Heart left ventricle (tissue), 16 donors: ENCODE data around the gene TTLL1. TPM values are rescaled to one million over a fixed set of nuclear protein-coding genes. Genes with fewer than 3 reads are reported as not detected.
A peak's percentile ranks its signal among the peaks of the same experiment; 100 is the strongest.

Source experiments
- ATAC-seq, 4 donors: fragments of 200-7000 bp; cut with Tn5 transposase; one replicate each; pipeline ENCODE4 v1.9.1; 2020 to 2022; ENCODE audit warnings: moderate library complexity in 4 of 4, mild to moderate bottlenecking in 3 of 4, moderate number of reproducible peaks in 1 of 4
- DNase-seq, 5 donors: peaks; one replicate each; pipeline ENCODE4 v3.0.0-alpha.2; 2020
- H3K27ac ChIP-seq, 12 donors: fragments of 200-600 bp; sonication (generic) in 4 of 12; one replicate each; pipeline versions ENCODE4 v1.5.0 to v1.8.0; 2016 to 2022; ENCODE audit warnings: mild to moderate bottlenecking in 2 of 12
- H3K27me3 ChIP-seq, 9 donors: fragments of 200-600 bp; sonication (generic) in 2 of 9; one replicate each; pipeline versions ENCODE4 v1.5.1 to v1.8.0; 2016 to 2022; ENCODE audit warnings: mild to moderate bottlenecking in 3 of 9
- H3K36me3 ChIP-seq, 9 donors: fragments of 200-600 bp; sonication (generic) in 2 of 9; one replicate each; pipeline versions ENCODE4 v1.5.0 to v1.8.0; 2018 to 2022; ENCODE audit warnings: mild to moderate bottlenecking in 2 of 9
- H3K4me1 ChIP-seq, 12 donors: fragments of 200-600 bp; sonication (generic) in 4 of 12; one replicate each; pipeline versions ENCODE4 v1.5.0 to v1.8.0; 2016 to 2022; ENCODE audit warnings: mild to moderate bottlenecking in 3 of 12
- H3K4me3 ChIP-seq, 12 donors: fragments of 200-600 bp; sonication (generic) in 4 of 12; one replicate each; pipeline versions ENCODE4 v1.5.0 to v1.8.0; 2017 to 2022; ENCODE audit warnings: mild to moderate bottlenecking in 9 of 12, moderate library complexity in 4 of 12
- H3K9me3 ChIP-seq, 12 donors: fragments of 200-600 bp; sonication (generic) in 4 of 12; one replicate each; pipeline versions ENCODE4 v1.5.0 to v1.8.0; 2016 to 2022; ENCODE audit warnings: mild to moderate bottlenecking in 1 of 12
- POLR2A ChIP-seq, 2 donors: fragments of 450-650 bp; IDR thresholded peaks; one replicate each; pipeline ENCODE4 v1.6.1; 2017; ENCODE audit warnings: antibody characterized with exemption in 2 of 2, mild to moderate bottlenecking in 2 of 2, moderate library complexity in 2 of 2
- WGBS, 4 donors: extraction: QIAGEN DNeasy Blood & Tissue Kit in 2 of 4; methylation state at CpG; one replicate each; pipeline versions ENCODE4 v1.1.5 to v1.1.7; 2013 to 2018; 5-methylcytosine and 5-hydroxymethylcytosine counted together
- intact Hi-C, 10 donors: fragments of 100-400 bp; cut with DNase I; formaldehyde crosslinking; loops; one replicate each; pipeline versions ENCODE4 v1.11.1 to v1.14.2; 2022
- polyA plus RNA-seq, 2 donors: library from polyadenylated mRNA; stranded (reverse); fragments of 200-250 nt; gene quantifications; one replicate each; pipeline ENCODE4 v1.2.3, GENCODE V29; 2013
- total RNA-seq, 9 donors: library from RNA; depleted of rRNA in 2 of 9; stranded (reverse); fragments of >200 nt in 2 of 9; fragmentation: NEBNext Ultra II Directional in 3 of 9; extraction: Animal tissue kit (Norgen Biotek cat#: 25700) in 3 of 9; gene quantifications; one replicate each; pipeline versions ENCODE4 v1.1.0 to v1.2.4, GENCODE V29; 2016 to 2023
- TF ChIP-seq, protein P1 (sequence below), 12 donors: fragments of 200-600 bp; sonication (generic) in 4 of 12; IDR thresholded peaks; one replicate each; pipeline versions ENCODE4 v1.5.0 to v1.8.0; 2018 to 2022; ENCODE audit warnings: antibody characterized with exemption in 12 of 12, mild to moderate bottlenecking in 5 of 12
- donor health status: ischemic (EF 13 %, LVEDD 7.1; RV severe dilation, severe dysfunction).
- donor health status: healthy with polysubstance abuse.
- donor health status: DM: no; HTN: yes; CAD: no.
- donor health status: DM: no; HTN: no; CAD: no.
- donor health status: ischemic (EF 25% LVEDD 6.9; RV normal size, moderate dysfunction).
- donor health status: ischemic (EF 25% LVEDD 5.7; RV mildly dilated, moderate dysfunction).
- donor health status: healthy.
- donor health status: DM: yes; HTN: yes; CAD: no.
- donor health status: ischemic (EF 35%, LVEDD 5.7; RV mildly dilated, moderate dysfunction).
- donor health status: nonischemic (EF 11% LVEDD 7.7; RV severe dilation, severe dysfunction).
- donor health status: DM: yes; HTN: yes; CAD: no.
- donor health status: PGD.
- donor health status: ischemic (EF 29% LVEDD 5.4; RV normal size, mild dysfunction).
- donor health status: nonischemic (EF 23%, LVEDD 6.1; RV moderate dilation, normal function).

The TTLL1 gene
- total and polyA plus RNA-seq, 11 donors: 4.4 to 13.2 (median 7.5) TPM

GRCh38 chr22:43118024-43118849, 29.0 kb upstream of the TTLL1 start:
- TF ChIP-seq, protein P1, sequence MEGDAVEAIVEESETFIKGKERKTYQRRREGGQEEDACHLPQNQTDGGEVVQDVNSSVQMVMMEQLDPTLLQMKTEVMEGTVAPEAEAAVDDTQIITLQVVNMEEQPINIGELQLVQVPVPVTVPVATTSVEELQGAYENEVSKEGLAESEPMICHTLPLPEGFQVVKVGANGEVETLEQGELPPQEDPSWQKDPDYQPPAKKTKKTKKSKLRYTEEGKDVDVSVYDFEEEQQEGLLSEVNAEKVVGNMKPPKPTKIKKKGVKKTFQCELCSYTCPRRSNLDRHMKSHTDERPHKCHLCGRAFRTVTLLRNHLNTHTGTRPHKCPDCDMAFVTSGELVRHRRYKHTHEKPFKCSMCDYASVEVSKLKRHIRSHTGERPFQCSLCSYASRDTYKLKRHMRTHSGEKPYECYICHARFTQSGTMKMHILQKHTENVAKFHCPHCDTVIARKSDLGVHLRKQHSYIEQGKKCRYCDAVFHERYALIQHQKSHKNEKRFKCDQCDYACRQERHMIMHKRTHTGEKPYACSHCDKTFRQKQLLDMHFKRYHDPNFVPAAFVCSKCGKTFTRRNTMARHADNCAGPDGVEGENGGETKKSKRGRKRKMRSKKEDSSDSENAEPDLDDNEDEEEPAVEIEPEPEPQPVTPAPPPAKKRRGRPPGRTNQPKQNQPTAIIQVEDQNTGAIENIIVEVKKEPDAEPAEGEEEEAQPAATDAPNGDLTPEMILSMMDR (IDR thresholded peaks at IDR 0.05): no peak
- no peak for TF ChIP-seq POLR2A (IDR thresholded peaks at IDR 0.05)
- 79 to 86% (median 84%) methylated on average over 14 to 21 of the region's 21 CpGs for WGBS, 4 donors
- no peaks in the 10 kb centered on the region for H3K36me3 ChIP-seq
- intact Hi-C loops: no loop called here
- H3K27me3 ChIP-seq: peaks cover 0 to 11% (median 1%) of the 10 kb centered on the region in 9 donors
- no peak overlapping the region for H3K4me3 ChIP-seq
- peaks cover 0 to 14% (median 0%) of the 10 kb centered on the region in 12 donors for H3K4me1 ChIP-seq
- H3K9me3 ChIP-seq: no peaks in the 10 kb centered on the region
- DNase-seq (no peak), ATAC-seq (peak in 2 of 4 donors; percentile 19 to 28)
- no peak overlapping the region for H3K27ac ChIP-seq

DNA sequence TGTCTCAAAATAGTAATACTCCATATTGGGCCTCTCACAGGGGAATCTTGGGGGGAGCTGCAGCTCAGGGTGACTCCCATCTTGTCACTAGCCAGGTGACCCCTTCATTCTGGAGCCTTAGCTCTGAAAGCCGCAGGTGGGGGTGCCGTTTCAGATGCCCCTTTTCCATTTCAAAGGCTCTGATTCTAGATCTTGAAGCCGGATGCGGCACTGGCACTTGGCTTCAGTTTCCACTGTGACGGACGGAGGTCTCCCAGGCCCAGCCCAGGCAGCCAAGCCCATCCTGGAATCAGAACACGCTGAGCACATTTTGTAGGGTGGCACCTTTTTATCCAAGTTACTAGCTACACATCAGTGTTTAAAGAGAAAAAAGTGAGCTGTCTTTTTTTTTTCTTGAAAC, 27.7 kb upstream of the TTLL1 start:
- ATAC-seq (no peak), DNase-seq (no peak)
- WGBS, 4 donors: 89 to 95% (median 92%) methylated on average over 7 of the region's 7 CpGs
- no peaks in the 10 kb centered on the region for H3K36me3 ChIP-seq
- H3K4me1 ChIP-seq: peaks cover 0 to 9% (median 0%) of the 10 kb centered on the region in 12 donors
- H3K27ac ChIP-seq: no peak overlapping the region
- H3K4me3 ChIP-seq: no peak overlapping the region
- intact Hi-C loops: no loop called here
- peaks cover 0 to 24% (median 8%) of the 10 kb centered on the region in 9 donors for H3K27me3 ChIP-seq
- H3K9me3 ChIP-seq: no peaks in the 10 kb centered on the region
- no peak for TF ChIP-seq POLR2A (IDR thresholded peaks at IDR 0.05)
- TF ChIP-seq, protein P1 (IDR thresholded peaks at IDR 0.05): no peak

GRCh38 chr22:43114958-43115357, 25.8 kb upstream of the TTLL1 start:
- WGBS, 4 donors: 60 to 78% (median 60%) methylated on average over 5 of the region's 5 CpGs
- intact Hi-C loops: no loop called here
- peaks cover 0 to 38% (median 15%) of the 10 kb centered on the region in 9 donors for H3K27me3 ChIP-seq
- no peaks in the 10 kb centered on the region for H3K9me3 ChIP-seq
- TF ChIP-seq, protein P1 (IDR thresholded peaks at IDR 0.05): no peak
- no peak for TF ChIP-seq POLR2A (IDR thresholded peaks at IDR 0.05)
- H3K36me3 ChIP-seq: no peaks in the 10 kb centered on the region
- ATAC-seq (no peak), DNase-seq (no peak)
- peaks cover 0 to 26% (median 13%) of the 10 kb centered on the region in 12 donors for H3K4me1 ChIP-seq
- no peak overlapping the region for H3K4me3 ChIP-seq
- no peak overlapping the region for H3K27ac ChIP-seq

DNA sequence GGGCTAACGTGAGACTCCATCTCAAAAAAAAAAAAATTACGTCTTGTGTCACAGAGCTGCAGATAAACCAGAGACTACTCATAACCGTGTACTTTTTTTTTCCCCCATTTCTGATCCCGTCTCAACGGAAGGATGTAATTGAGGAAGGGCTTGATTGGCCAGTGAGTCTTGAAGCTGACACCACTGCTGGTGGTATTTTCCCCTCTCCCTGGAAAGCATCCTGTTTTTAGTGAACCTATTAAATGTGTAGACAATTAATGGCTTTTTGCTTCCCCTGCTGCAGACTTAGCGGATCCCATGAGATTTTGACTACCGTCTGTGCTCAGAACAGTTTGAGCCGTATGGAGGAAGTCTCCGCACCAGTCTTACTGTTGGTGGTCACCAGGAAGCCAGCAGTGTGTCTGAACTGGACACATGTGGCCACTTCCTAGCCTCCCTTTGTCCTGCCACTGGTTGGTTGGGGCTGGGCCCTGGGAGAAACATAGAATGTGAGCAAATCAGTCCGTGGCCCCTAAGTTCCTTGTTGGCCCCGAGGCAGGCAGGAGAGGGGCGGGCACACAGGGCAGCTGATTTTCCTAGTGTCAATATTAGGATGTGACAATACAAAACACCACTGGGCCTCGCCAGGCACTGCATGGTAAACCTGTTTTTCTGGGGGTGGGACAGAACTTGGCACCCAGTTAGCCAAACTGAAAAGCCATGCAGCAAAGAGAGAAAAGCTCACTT, 24.5 kb upstream of the TTLL1 start:
- H3K36me3 ChIP-seq: no peaks in the 10 kb centered on the region
- H3K4me1 ChIP-seq: peaks cover 0 to 25% (median 13%) of the 10 kb centered on the region in 12 donors
- peaks cover 0 to 40% (median 15%) of the 10 kb centered on the region in 9 donors for H3K27me3 ChIP-seq
- TF ChIP-seq, protein P1 (IDR thresholded peaks at IDR 0.05): no peak
- no peak for TF ChIP-seq POLR2A (IDR thresholded peaks at IDR 0.05)
- 51 to 61% (median 56%) methylated on average over 13 of the region's 13 CpGs for WGBS, 4 donors
- no peak overlapping the region for H3K27ac ChIP-seq
- H3K4me3 ChIP-seq: no peak overlapping the region
- DNase-seq: no peak
- no peak for ATAC-seq
- no peaks in the 10 kb centered on the region for H3K9me3 ChIP-seq
- intact Hi-C loops: no loop called here
